Adrenal gland (tissue), 5 donors: ENCODE results near the gene HEATR5A.
"Not testable (repeated sequence)": the region's sequence is repeated elsewhere in the genome, so short reads cannot be mapped to it uniquely, and the experiment has no call there.

ENCODE experiments used
- CTCF ChIP-seq, 6 experiments: fragments of 450-650 bp in 4 of 6; fragments of 200-600 bp in 2 of 6; sonication (generic) in 1 of 6; IDR thresholded peaks; 1 replicate in 5 of 6; 2 replicates in 1 of 6; pipeline versions ENCODE4 v1.5.1 to v1.8.0; 2016 to 2021; ENCODE audit warnings: antibody characterized with exemption in 6 of 6, mild to moderate bottlenecking in 2 of 6, moderate library complexity in 1 of 6
- POLR2A ChIP-seq, 2 donors: fragments of 450-650 bp; IDR thresholded peaks; one replicate each; pipeline ENCODE4 v1.6.1; 2017; ENCODE audit warnings: antibody characterized with exemption in 2 of 2, mild to moderate bottlenecking in 2 of 2, moderate library complexity in 1 of 2
- donor health status: DM: no; HTN: no; CAD: no.

GRCh38 chr14:31312370-31312769, 108.0 kb downstream of the HEATR5A start:
- not testable (repeated sequence) for TF ChIP-seq POLR2A, CTCF (IDR thresholded peaks at IDR 0.05)
